T-cell (primary cell): ENCODE results near the gene MKLN1. TPM values are rescaled to one million over a fixed set of nuclear protein-coding genes. Genes with fewer than 3 reads are reported as not detected.

Experiments
- ATAC-seq, 4 experiments: fragments of 200-7000 bp in 3 of 4; fragments of 150-1000 bp in 1 of 4; cut with Tn5 transposase; replicated peaks in 1 of 4; 1 replicate in 3 of 4; 2 replicates in 1 of 4; pipeline ENCODE4 v1.10.0; 2021; ENCODE audit warnings: moderate library complexity in 3 of 4, mild to moderate bottlenecking in 2 of 4, moderate number of reproducible peaks in 1 of 4
- CTCF ChIA-PET, 2 donors: fragments of 300-600 bp; sonication (Branson Sonifier 250); formaldehyde crosslinking; loops; one replicate each; lab custom pipeline; 2022; ENCODE audit warnings: antibody characterized with exemption in 2 of 2; lab: Charles Lee
- POLR2A ChIA-PET, 2 donors: fragments of 300-600 bp; sonication (Branson Sonifier 250); formaldehyde crosslinking; loops; one replicate each; lab custom pipeline; 2022; ENCODE audit warnings: antibody characterized with exemption in 2 of 2; lab: Charles Lee
- DNase-seq, 35 experiments: peaks; one replicate each; pipeline versions ENCODE4 v3.0.0 to v3.0.0-alpha.2; 2013 to 2023
- H3K27ac ChIP-seq: one replicate; pipeline ENCODE4 v1.5.1; 2013; ENCODE audit warnings: low read length
- H3K27me3 ChIP-seq, 2 experiments: replicated peaks in 1 of 2; 1 replicate in 1 of 2; 2 replicates in 1 of 2; pipeline versions ENCODE4 v1.6.1 to v1.7.0; 2013; ENCODE audit warnings: low read length in 1 of 2, mixed read lengths in 1 of 2; ENCODE audit not compliant: control insufficient read depth in 2 of 2, insufficient read depth in 2 of 2; ENCODE audit errors: extremely low read depth in 1 of 2
- H3K36me3 ChIP-seq, 2 donors: 1 replicate in 1 of 2; 2 replicates in 1 of 2; pipeline versions ENCODE4 v1.6.1 to v1.7.0; 2013; ENCODE audit warnings: low read length in 1 of 2; ENCODE audit not compliant: control insufficient read depth in 2 of 2, insufficient read depth in 1 of 2; ENCODE audit errors: extremely low read depth in 1 of 2
- H3K4me1 ChIP-seq, 2 experiments: 1 replicate in 1 of 2; 2 replicates in 1 of 2; pipeline versions ENCODE4 v1.6.1 to v1.7.0; 2013; ENCODE audit warnings: low read length in 2 of 2, mixed read lengths in 1 of 2; ENCODE audit not compliant: insufficient read depth in 2 of 2, control insufficient read depth in 1 of 2; ENCODE audit errors: extremely low read depth in 1 of 2
- H3K4me3 ChIP-seq, 2 donors: 1 replicate in 1 of 2; 2 replicates in 1 of 2; pipeline versions ENCODE4 v1.5.1 to v1.7.0; 2013; ENCODE audit warnings: mild to moderate bottlenecking in 2 of 2, low read length in 1 of 2, moderate library complexity in 1 of 2; ENCODE audit not compliant: control insufficient read depth in 1 of 2; ENCODE audit errors: extremely low read depth in 1 of 2
- H3K9me3 ChIP-seq: 2 replicates; pipeline ENCODE4 v1.7.0; 2013
- H3K27ac Mint-ChIP-seq, 2 donors: one replicate each; pipeline ENCODE4 v1.8.0; 2020 to 2021; ENCODE audit warnings: mild to moderate bottlenecking in 2 of 2, mixed read lengths in 2 of 2
- H3K27me3 Mint-ChIP-seq, 2 donors: one replicate each; pipeline ENCODE4 v1.8.0; 2021 to 2022; ENCODE audit warnings: mixed read lengths in 2 of 2
- H3K36me3 Mint-ChIP-seq: one replicate; pipeline ENCODE4 v1.8.0; 2021; ENCODE audit warnings: mixed read lengths
- H3K4me1 Mint-ChIP-seq, 3 donors: one replicate each; pipeline ENCODE4 v1.8.0; 2020 to 2022; ENCODE audit warnings: mixed read lengths in 3 of 3, mild to moderate bottlenecking in 1 of 3
- H3K4me3 Mint-ChIP-seq, 3 donors: one replicate each; pipeline ENCODE4 v1.8.0; 2020 to 2022; ENCODE audit warnings: mild to moderate bottlenecking in 3 of 3, mixed read lengths in 3 of 3, moderate library complexity in 3 of 3
- H3K9me3 Mint-ChIP-seq, 3 donors: one replicate each; pipeline ENCODE4 v1.8.0; 2020 to 2022; ENCODE audit warnings: mixed read lengths in 3 of 3
- WGBS: methylation state at CpG from one replicate; pipeline ENCODE4 v1.1.5; 2013; ENCODE audit warnings: missing lambda C conversion rate; ENCODE audit not compliant: insufficient coverage; 5-methylcytosine and 5-hydroxymethylcytosine counted together
- total RNA-seq, 35 experiments: library from RNA in 6 of 35; stranded (reverse) in 6 of 35; fragments of 120-200 nt in 1 of 35; gene quantifications; one replicate each; pipeline versions ENCODE4 v1.2.1 to v1.2.4 and lab custom pipeline; 2013 to 2026

Gene MKLN1
- total RNA-seq, 5 donors from 2014 or later (not counting 1 experiment from before 2014, with no cell fraction given), result 43.9 to 63.3 (median 46.5) TPM

DNA sequence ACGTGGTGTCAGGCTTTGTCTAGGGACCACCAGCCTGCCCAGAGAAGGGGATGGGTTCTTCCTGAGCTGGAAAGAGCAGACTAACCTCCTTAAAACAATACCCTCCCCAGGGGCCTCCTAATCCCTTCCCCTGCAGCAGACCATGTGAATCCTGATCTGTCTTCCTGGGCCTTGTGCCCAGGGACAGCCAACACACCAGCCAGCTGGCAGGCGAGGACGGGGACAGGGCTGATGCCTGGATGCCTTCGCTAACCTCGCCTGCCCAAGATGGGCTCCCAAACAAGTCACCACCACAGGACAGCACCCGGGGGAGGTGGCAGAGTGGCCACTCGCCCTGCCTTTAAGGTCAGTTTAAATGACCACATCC, 211.1 kb downstream of the MKLN1 start:
- Histone ChIP-seq H3K27ac (no peak overlapping the region), H3K27me3 (peaks cover 0 to 3% of the 10 kb centered on the region in 2 experiments), H3K36me3 (no peaks in the 10 kb centered on the region), H3K4me3 (no peak overlapping the region), H3K9me3 (no peaks in the 10 kb centered on the region), H3K4me1 (no peaks in the 10 kb centered on the region)
- ChIA-PET CTCF (interaction anchor here in 1 of 2 donors (1.6 kb wide), 1 partner anchor 14 kb away, joined by 4 read pairs; no protein-coding TSS in a partner anchor), POLR2A (no interaction called here)
- Mint-ChIP-seq H3K9me3 (no peaks in the 10 kb centered on the region), H3K4me1 (no peaks in the 10 kb centered on the region), H3K27ac (no peak overlapping the region), H3K4me3 (no peak overlapping the region), H3K27me3 (peaks cover 4 to 5% of the 10 kb centered on the region in 2 donors), H3K36me3 (no peaks in the 10 kb centered on the region)
- DNase-seq (no peak), ATAC-seq (no peak)
- 90% methylated on average over 4 of the region's 7 CpGs for WGBS

- Histone ChIP-seq H3K36me3 (no peaks in the 10 kb centered on the region), H3K27ac (no peak overlapping the region), H3K27me3 (peaks cover 0 to 11% of the 10 kb centered on the region in 2 experiments), H3K9me3 (no peaks in the 10 kb centered on the region), H3K4me1 (no peaks in the 10 kb centered on the region), H3K4me3 (no peak overlapping the region)
- no peaks in the 10 kb centered on the region for H3K9me3 Mint-ChIP-seq
- H3K27me3 Mint-ChIP-seq, result peaks cover 4 to 5% of the 10 kb centered on the region in 2 donors
- POLR2A ChIA-PET, result no interaction called here
- WGBS, result 86% methylated on average over 15 of the region's 18 CpGs
- H3K4me3 Mint-ChIP-seq, result no peak overlapping the region
- H3K4me1 Mint-ChIP-seq, result peaks cover 0 to 10% (median 2%) of the 10 kb centered on the region in 3 donors
- H3K36me3 Mint-ChIP-seq, result no peaks in the 10 kb centered on the region
- ATAC-seq (no peak), DNase-seq (no peak)
- CTCF ChIA-PET, result no interaction called here
- no peak overlapping the region for H3K27ac Mint-ChIP-seq
Measured at GRCh38 chr7:131540491-131541162, 213.0 kb downstream of the MKLN1 start.

- peaks cover 0 to 10% (median 4%) of the 10 kb centered on the region in 3 donors for H3K4me1 Mint-ChIP-seq
- no peak for ATAC-seq
Measured at GRCh38 chr7:131543298-131543697, 215.6 kb downstream of the MKLN1 start.

DNA sequence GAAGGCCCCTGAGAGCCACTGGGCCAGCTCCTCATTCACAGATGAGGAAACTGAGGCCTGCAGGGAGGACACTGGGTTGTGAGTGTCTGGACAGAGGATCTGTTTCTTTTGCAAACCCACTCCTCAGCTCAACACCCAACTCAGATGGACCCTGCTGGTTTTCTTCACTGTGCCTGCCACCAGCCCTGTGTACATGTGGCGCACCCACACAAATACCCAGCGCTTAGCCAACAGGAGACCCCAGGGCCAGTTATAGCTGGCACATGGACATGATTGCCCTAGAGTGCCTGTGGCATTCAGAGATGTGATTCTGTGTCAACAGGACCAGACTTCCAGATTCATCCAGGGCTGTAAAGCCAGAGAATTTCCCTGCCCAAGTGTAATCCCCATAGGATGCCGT, 216.3 kb downstream of the MKLN1 start:
- POLR2A ChIA-PET, result no interaction called here

More at GRCh38 chr7:131543298-131543697, 215.6 kb downstream of the MKLN1 start:
- H3K27me3 Mint-ChIP-seq, result peaks cover 2 to 5% of the 10 kb centered on the region in 2 donors
- H3K27ac ChIP-seq, result no peak overlapping the region
- no peaks in the 10 kb centered on the region for H3K9me3 Mint-ChIP-seq
- 100% methylated on average over 1 of the region's 5 CpGs for WGBS
- H3K27ac Mint-ChIP-seq, result no peak overlapping the region
- ChIA-PET CTCF (interaction anchor here in 1 of 2 donors (0.5 kb wide), 1 partner anchor 116 kb away, joined by 3 read pairs; no protein-coding TSS in a partner anchor), POLR2A (no interaction called here)
- peaks cover 0 to 16% of the 10 kb centered on the region in 2 experiments for H3K27me3 ChIP-seq
- no peaks in the 10 kb centered on the region for H3K4me1 ChIP-seq
- H3K4me3 Mint-ChIP-seq, result no peak overlapping the region
- no peaks in the 10 kb centered on the region for H3K9me3 ChIP-seq
- no peak overlapping the region for H3K4me3 ChIP-seq
- H3K36me3 ChIP-seq, result no peaks in the 10 kb centered on the region
- DNase-seq, result no peak
- H3K36me3 Mint-ChIP-seq, result no peaks in the 10 kb centered on the region

DNA sequence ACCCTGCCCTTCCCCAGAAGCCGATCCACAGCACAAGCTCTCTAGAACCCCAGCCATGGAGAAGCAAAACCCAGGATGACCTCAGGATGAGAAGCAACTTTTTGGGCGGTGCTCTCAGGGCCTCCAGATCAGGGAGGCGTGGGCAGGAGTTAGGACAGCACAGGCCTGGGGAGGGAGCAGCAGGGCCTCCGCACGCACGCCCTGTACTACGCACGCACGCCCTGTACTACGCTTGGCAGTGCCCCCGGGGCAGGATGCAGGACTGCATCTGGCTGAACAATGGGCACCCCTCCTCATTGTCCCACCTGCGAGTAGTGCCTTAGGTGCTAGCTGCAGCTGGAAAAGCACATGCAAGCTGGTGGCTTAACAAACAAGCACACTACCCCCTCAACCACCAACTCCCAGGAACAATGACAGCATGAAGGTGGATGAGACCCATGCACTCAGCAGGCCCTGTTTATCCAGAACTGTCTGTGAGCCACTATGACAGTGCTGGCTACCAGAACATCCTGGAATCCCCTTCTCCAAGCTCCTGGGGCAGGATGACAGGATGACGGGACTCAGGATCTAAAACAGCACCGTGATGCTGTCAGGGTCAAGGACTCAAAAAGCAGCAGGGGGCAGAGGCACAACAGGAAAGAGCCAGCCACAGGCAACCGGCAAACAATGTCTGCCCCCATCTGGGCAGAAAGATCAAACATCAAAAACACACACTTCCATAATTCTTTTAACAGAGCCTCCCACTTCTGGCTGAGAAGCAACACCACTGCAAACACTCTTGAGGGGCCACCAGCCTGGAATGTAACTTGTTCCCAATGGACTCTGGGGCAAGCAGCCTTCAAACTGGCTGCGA, 217.0 kb downstream of the MKLN1 start:
- H3K4me1 Mint-ChIP-seq, result peaks cover 0 to 10% (median 4%) of the 10 kb centered on the region in 3 donors
- H3K9me3 ChIP-seq, result no peaks in the 10 kb centered on the region
- no peaks in the 10 kb centered on the region for H3K9me3 Mint-ChIP-seq
- H3K36me3 Mint-ChIP-seq, result no peaks in the 10 kb centered on the region
- no peak overlapping the region for H3K27ac ChIP-seq
- ATAC-seq (no peak), DNase-seq (no peak)
- no peaks in the 10 kb centered on the region for H3K36me3 ChIP-seq
- ChIA-PET CTCF (no interaction called here), POLR2A (interaction anchor here in 1 of 2 donors (0.8 kb wide), 1 partner anchor 38 kb away, joined by 3 read pairs; no protein-coding TSS in a partner anchor)
- H3K27me3 Mint-ChIP-seq, result peaks cover 2 to 11% of the 10 kb centered on the region in 2 donors
- H3K4me3 Mint-ChIP-seq, result no peak overlapping the region
- H3K27me3 ChIP-seq, result peaks cover 0 to 21% of the 10 kb centered on the region in 2 experiments
- no peaks in the 10 kb centered on the region for H3K4me1 ChIP-seq
- WGBS, result 70% methylated on average over 12 of the region's 16 CpGs
- no peak overlapping the region for H3K4me3 ChIP-seq
- no peak overlapping the region for H3K27ac Mint-ChIP-seq

More for the DNA sequence above, 216.3 kb downstream of the MKLN1 start:
- Histone ChIP-seq H3K4me1 (no peaks in the 10 kb centered on the region), H3K36me3 (no peaks in the 10 kb centered on the region), H3K27me3 (peaks cover 0 to 16% of the 10 kb centered on the region in 2 experiments), H3K4me3 (no peak overlapping the region), H3K27ac (no peak overlapping the region), H3K9me3 (no peaks in the 10 kb centered on the region)
- Mint-ChIP-seq H3K27me3 (peaks cover 2 to 8% of the 10 kb centered on the region in 2 donors), H3K36me3 (no peaks in the 10 kb centered on the region), H3K4me3 (no peak overlapping the region), H3K27ac (no peak overlapping the region), H3K9me3 (no peaks in the 10 kb centered on the region), H3K4me1 (peaks cover 0 to 10% (median 4%) of the 10 kb centered on the region in 3 donors)
- CTCF ChIA-PET, result no interaction called here
- WGBS, result 91% methylated on average over 3 of the region's 3 CpGs
- DNase-seq (no peak), ATAC-seq (no peak)

GRCh38 chr7:131546126-131546525, 218.4 kb downstream of the MKLN1 start:
- Mint-ChIP-seq H3K4me3 (no peak overlapping the region), H3K9me3 (no peaks in the 10 kb centered on the region), H3K36me3 (no peaks in the 10 kb centered on the region), H3K27ac (no peak overlapping the region), H3K4me1 (peaks cover 0 to 10% (median 4%) of the 10 kb centered on the region in 3 donors), H3K27me3 (peaks cover 0 to 5% of the 10 kb centered on the region in 2 donors)
- Histone ChIP-seq H3K36me3 (no peaks in the 10 kb centered on the region), H3K4me3 (no peak overlapping the region), H3K4me1 (no peaks in the 10 kb centered on the region), H3K27me3 (peaks cover 0 to 32% of the 10 kb centered on the region in 2 experiments), H3K27ac (no peak overlapping the region), H3K9me3 (no peaks in the 10 kb centered on the region)
- no peak for DNase-seq
- WGBS, result 83% methylated on average over 8 of the region's 12 CpGs
- ChIA-PET CTCF (no interaction called here), POLR2A (no interaction called here)
- no peak for ATAC-seq
